OCI-LY3 (cell line): ENCODE data around the gene MYO3A.

ENCODE experiments used
- EZH2phosphoT487 ChIP-seq: fragments of 200-600 bp; shearing (Covaris generic); IDR thresholded peaks from 2 replicates; pipeline ENCODE4 v1.6.1; 2018; ENCODE audit warnings: antibody characterized with exemption, mixed run types, low read depth
- TF ChIP-seq, protein P1 (sequence below): fragments of 200-600, 300-600 bp; sonication (generic); IDR thresholded peaks from 2 replicates; pipeline ENCODE4 v1.5.1; 2014; ENCODE audit warnings: antibody characterized with exemption, low read length, low read depth

DNA sequence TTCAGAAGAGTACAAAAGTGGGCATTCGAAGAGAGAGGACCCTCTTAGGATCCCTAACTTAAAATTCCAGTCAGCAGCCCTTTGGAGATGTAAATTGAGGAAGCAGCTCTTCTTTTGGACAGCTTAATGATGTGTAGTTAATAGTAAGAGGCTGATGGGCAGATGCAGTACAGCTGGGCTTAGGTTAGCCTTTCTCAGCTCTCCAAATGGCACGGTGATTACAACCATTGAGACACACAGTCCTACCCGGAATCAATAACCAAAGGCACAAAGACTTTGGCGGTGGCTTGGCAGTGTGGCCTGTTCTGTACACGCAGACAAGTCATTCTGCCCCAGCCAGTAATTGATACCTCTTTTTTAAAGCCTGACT, 309.3 kb downstream of the MYO3A start:
- TF ChIP-seq, protein P1, sequence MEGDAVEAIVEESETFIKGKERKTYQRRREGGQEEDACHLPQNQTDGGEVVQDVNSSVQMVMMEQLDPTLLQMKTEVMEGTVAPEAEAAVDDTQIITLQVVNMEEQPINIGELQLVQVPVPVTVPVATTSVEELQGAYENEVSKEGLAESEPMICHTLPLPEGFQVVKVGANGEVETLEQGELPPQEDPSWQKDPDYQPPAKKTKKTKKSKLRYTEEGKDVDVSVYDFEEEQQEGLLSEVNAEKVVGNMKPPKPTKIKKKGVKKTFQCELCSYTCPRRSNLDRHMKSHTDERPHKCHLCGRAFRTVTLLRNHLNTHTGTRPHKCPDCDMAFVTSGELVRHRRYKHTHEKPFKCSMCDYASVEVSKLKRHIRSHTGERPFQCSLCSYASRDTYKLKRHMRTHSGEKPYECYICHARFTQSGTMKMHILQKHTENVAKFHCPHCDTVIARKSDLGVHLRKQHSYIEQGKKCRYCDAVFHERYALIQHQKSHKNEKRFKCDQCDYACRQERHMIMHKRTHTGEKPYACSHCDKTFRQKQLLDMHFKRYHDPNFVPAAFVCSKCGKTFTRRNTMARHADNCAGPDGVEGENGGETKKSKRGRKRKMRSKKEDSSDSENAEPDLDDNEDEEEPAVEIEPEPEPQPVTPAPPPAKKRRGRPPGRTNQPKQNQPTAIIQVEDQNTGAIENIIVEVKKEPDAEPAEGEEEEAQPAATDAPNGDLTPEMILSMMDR = no peak
- TF ChIP-seq EZH2phosphoT487 = no peak
